Measurements from ENCODE around the gene PVALEF.

DNA sequence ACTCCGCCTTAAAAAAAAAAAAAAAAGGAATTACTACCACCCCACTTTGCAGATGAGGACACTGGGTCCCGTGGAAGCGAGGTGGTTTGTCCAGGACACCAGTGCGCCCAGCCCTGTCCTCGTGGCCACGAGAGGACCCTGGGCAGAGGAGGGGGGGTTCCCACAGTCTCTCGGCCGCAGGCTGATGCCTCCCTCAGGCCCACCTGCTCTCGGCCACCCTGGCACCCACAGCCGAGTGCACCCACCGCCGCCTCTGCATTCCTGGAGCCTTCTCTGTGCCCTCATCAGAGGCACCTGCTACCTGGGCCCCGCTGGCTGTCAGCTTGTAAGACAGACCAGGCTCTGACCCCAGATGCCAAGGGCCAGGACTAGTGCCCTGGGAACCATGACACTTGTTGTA lies 28.1 kb upstream of the PVALEF start:
- TF ChIP-seq, protein P1, sequence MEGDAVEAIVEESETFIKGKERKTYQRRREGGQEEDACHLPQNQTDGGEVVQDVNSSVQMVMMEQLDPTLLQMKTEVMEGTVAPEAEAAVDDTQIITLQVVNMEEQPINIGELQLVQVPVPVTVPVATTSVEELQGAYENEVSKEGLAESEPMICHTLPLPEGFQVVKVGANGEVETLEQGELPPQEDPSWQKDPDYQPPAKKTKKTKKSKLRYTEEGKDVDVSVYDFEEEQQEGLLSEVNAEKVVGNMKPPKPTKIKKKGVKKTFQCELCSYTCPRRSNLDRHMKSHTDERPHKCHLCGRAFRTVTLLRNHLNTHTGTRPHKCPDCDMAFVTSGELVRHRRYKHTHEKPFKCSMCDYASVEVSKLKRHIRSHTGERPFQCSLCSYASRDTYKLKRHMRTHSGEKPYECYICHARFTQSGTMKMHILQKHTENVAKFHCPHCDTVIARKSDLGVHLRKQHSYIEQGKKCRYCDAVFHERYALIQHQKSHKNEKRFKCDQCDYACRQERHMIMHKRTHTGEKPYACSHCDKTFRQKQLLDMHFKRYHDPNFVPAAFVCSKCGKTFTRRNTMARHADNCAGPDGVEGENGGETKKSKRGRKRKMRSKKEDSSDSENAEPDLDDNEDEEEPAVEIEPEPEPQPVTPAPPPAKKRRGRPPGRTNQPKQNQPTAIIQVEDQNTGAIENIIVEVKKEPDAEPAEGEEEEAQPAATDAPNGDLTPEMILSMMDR (IDR thresholded peaks at IDR 0.05; ENCODE audit: low read length): no peak
- TF ChIP-seq EZH2phosphoT487 (IDR thresholded peaks at IDR 0.05; ENCODE audit: low read length) (no peak), EZH2 (optimal IDR thresholded peaks at IDR 0.05; ENCODE audit: low read depth, low read length) (no peak)

Data from MM.1S (cell line).